Limb (tissue), 2 donors: Measurements from ENCODE around the gene TSPAN10.
"Not testable (repeated sequence)": the region's sequence is repeated elsewhere in the genome, so short reads cannot be mapped to it uniquely, and the experiment has no call there.

ENCODE experiments used
- DNase-seq, 2 donors: peaks; one replicate each; pipeline ENCODE4 v3.0.0-alpha.2; 2016; ENCODE audit errors: extremely low spot score in 2 of 2

The TSPAN10 gene

GRCh38 chr17:81660441-81660840, 23.4 kb downstream of the TSPAN10 start:
- no peak for DNase-seq

DNA sequence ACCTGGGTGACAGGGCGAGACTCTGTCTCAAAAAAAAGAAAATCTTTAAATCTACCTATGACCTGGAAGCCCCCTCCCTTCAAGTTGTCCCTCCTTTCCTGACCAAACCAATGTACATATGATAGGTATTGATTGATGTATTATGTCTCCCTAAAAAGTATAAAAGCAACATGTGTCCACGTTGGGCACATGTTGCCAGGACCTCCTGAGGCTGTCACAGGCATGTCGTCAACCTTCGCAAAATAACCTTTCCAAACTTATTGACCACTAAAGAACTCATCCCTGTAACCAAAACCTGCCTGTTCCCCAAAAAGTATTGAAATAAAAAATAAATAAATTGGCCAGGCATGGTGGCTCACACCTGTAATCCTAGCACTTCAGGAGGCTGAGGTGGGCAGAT, 25.0 kb downstream of the TSPAN10 start:
- no peak for DNase-seq

- DNase-seq = no peak
Observed at GRCh38 chr17:81664051-81664470, 27.1 kb downstream of the TSPAN10 start.

DNA sequence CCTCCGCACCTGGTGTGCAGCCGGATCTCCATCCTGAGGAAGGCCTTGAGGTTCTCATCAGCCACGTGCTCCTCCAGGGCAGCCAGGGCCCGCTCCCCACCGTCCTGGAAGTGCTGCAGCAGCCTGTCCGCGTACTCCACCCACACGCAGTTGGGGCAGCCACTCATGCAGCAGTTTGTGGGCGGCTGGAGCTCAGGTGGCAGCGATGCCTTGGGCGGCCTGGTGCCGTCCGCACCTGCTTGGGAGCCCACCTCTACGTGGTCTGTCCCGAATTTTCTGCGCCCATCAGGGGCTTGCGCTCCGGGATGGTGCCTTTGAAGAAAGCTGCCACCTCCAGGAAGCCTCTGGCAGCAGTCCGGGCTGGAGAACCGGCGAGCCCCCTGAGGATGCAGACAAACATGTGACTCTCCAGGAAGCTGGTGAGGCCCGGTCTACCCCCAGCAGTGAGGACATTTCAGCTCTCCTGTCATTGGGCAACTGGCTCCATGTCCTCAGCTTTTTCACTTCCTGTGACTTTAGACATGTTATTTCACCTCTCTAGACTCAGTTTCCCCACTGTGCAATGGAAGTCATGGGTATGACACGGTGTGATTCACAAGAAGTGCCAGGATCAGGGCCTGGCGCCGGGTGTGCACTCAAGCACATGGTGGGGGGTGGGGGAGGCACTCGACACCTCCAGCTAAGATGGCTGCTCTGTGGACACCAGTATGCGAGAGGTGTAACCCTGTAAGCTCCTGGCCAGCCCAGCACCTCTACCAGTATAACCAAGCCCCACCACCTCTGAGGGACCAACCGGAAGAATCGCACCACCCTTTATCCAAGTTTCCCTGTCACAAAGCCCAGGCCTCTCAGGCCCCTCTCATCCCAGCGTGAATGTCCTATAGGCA, 28.5 kb downstream of the TSPAN10 start:
- DNase-seq = no peak

DNA sequence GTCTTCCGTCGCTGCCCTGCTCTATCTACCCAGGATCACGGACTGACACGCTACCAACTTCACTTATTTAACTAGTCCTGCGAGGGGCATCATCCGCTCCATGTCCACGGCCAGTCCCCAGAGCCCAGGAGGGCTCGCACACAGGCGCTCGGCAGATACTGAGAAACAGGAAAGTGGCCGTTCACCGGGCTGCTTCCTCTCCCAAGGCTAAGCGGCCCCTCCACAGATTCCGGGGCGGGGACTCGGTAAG, 29.0 kb downstream of the TSPAN10 start:
- no peak for DNase-seq

DNA sequence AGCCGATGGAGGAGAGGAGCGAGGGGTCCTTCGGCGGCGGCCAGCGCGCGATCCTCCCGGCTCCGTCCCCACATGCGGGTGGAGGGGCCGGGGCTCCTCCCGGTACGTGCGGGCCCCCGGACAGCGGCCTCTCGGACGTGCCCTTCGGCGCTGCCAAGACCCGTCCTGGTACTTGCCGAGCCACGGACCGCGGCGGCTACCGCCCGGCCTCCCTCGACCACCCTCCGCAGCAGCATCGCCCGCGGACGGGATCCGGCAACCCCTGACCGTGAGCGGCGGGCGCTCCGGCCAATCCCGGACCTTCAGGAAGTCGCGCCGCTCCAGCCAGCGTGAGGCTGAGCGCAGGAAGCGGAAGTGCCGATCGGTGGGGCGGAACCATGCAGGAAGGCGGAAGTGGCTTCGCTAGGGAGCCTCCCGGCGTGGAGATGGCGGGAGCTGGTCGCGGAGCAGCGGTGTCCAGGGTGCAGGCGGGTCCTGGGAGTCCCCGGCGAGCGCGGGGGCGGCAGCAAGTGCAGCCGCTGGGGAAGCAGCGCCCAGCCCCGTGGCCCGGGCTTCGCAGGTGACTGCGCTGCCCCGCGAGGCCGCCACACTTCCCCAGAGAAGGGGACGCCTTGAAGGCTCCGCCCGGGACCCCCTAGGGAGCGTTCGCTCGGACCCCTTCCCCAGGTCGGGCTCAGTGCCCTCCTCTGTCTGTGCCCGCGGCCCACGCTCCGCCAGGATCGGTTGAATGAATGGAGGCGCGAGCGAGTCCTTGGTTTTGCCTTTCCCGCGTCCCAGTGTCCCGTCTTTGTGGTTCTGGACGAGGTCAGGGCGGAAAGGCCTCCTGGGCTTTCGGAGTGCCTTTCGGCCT, 29.6 kb downstream of the TSPAN10 start, which contains the start of the genes CCDC137 and OXLD1:
CCDC137 (plus strand) TSS at position 396 of the 850 bp plus-strand sequence; CDS start at position 426, 30 bp downstream.
OXLD1 (minus strand) TSS at position 264 of the 850 bp plus-strand sequence; CDS start at position 236, 28 bp downstream.
- peak; percentile 95 to 97 for DNase-seq

- no peak for DNase-seq
Observed at GRCh38 chr17:81667754-81668153, 30.8 kb downstream of the TSPAN10 start.

- DNase-seq = no peak
Observed at GRCh38 chr17:81672504-81672903, 35.5 kb downstream of the TSPAN10 start.

DNA sequence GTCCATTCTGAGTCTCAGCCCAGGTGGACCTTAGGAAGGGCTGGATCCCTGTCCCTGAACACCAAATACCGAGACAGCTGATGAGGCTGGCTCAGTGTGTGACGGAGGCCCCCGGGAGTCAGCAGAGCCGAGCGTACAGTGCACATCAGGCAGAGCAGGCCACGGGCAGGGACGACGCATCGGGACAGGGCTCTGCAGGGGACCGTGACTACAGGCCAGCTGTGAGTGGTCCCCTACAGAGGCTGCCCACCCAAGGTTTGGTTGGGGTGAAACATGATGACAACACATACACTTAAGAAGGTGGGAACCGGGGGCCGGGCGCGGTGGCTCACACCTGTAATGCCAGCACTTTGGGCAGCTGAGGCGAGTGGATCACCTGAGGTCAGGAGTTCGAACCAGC, 36.0 kb downstream of the TSPAN10 start:
- no peak for DNase-seq

GRCh38 chr17:81673561-81674258, 36.7 kb downstream of the TSPAN10 start:
- DNase-seq = no peak

GRCh38 chr17:81675515-81676221, 38.7 kb downstream of the TSPAN10 start:
- DNase-seq = not testable (repeated sequence)

DNA sequence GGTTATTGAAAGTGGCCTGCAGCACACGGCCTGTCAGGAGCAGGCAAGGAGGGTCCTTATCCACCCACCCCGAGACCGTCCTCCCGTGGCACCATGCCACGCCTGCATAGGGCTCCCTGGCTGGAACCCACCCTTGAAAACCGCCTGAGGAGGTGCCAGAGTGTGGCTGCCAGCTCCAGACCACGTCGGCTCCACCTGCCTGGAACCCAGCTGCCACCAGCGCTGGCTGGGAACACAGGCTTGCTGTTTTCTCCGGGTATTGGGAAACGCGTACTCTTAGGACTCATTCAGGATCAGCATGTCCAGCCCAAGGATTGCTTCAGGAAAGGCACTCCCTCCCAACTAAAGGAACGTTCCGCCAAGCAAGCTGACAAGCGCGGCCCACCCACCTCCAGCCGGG, 39.9 kb downstream of the TSPAN10 start:
- no peak for DNase-seq

- DNase-seq = no peak
Observed at GRCh38 chr17:81680150-81680549, 43.2 kb downstream of the TSPAN10 start.

DNA sequence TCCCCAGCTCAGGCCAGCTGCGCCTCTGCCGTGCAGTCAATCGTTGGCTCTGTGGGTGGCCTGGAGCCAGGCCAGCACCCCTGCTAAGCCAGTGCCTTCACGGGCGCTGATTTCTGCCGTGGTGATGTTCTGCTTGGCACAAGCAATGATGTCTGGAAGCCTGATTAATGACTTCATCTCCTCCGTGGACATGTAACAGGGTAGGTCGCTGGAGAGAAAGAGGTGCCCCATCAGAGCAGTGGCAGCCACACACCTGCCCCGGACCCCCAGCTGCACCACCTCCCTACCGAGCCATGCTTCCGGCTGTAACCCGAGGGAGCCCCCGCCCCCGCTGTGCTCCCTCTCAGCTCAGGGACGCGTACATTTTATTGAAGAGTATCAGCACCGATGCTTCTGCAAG, 44.7 kb downstream of the TSPAN10 start:
- no peak for DNase-seq

DNA sequence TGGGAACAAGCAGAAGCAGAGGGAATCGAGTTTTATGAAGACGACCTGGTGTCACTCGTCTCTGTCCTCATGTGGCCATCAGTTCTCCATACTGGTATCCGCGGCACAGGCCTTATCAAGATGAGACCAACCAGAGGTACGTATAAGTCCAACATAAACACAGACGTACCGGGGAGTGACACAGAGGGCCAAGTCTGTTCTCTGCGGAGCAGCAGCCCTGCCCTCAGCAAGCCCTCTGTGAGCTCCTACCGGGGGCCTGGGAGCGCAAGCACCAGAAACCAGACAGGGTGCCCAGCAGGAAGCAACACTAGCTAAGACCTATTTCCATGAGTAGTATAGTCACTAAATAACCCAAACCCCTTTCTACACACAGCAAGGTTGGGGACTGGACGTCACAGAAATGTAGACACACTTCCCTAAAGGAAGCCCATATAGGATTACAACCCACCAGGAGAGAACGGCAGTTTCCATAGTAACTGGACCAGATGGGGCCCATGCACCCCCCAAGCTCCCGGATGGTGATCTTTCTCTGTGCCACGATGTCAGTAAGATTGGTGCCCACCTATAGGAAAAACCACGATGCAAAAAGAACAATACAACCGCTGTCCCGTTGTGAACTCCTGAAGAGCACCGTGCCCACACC, 45.7 kb downstream of the TSPAN10 start:
- no peak for DNase-seq

DNA sequence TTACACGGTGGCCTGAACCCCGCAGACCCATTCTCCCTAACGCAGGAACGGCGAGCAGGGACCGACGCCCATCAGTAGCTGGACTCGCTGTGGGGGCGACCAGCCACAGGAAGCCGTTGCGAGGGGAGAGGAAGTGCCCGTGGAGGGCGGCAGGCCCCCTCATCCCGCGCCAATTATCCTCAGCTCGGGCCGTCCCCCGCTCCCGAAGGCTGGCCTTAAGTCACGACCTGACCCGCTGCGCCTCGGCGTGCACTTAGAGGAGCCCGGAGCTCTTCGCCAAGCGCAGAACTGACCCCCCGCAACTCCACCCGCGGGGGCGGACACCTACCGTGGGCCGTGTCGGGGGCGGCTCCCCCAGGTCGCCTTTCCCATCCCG, 46.2 kb downstream of the TSPAN10 start:
- DNase-seq = no peak

- DNase-seq = peak; percentile 99
Observed at GRCh38 chr17:81683584-81684441, 46.8 kb downstream of the TSPAN10 start, which contains the start of the genes ARL16 and HGS. Gene ARL16, minus strand, starts transcription at chr17:81683797. Its CDS starts 44 bp downstream, at chr17:81683753. Gene HGS, plus strand, starts transcription at chr17:81684011. Its CDS starts 56 bp downstream, at chr17:81684067.

DNA sequence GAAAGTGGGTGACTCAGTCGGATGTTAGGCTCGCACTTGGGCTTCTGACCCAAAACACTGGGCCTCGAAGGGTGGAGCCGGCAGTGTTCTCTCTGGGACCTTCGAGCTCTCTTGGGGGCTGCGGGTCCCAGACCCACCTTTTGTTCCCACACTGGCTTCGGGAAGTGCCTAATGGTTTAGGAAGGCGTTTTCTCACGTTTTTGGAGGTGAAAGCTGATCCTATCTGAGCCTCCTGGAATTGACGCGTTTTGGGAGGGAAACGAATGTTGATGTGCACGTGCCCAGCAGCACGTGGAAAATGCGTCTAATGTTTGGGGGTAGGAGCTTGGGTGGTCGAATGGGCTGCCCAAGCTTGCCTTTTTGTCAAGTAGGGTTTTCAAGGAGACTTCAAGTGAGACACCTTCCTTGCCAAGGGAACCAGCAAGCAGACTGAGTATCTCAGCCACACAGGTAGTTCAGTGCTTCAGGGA, 47.5 kb downstream of the TSPAN10 start:
- no peak for DNase-seq

- DNase-seq = no peak
Observed at GRCh38 chr17:81685108-81685507, 48.1 kb downstream of the TSPAN10 start.
